ENCODE measurements around the gene FOXJ1.

The FOXJ1 gene

GRCh38 chr17:76161619-76162266, 20.7 kb upstream of the FOXJ1 start:
- DNase-seq (ENCODE audit: insufficient read length, low spot score) (no peak), FAIRE-seq (no peak)
- TF ChIP-seq PAX5 (IDR thresholded peaks at IDR 0.05; ENCODE audit: insufficient read depth, low read length, severe bottlenecking): no peak
- TF ChIP-seq TAF1 (IDR thresholded peaks at IDR 0.05; ENCODE audit: low read depth, low read length): no peak
- TF ChIP-seq POLR2AphosphoS5 (IDR thresholded peaks at IDR 0.05; ENCODE audit: low read depth, low read length): no peak
- TF ChIP-seq POLR2A (IDR thresholded peaks at IDR 0.05; ENCODE audit: low read depth, low read length): no peak
- no peak for TF ChIP-seq POU2F2 (IDR thresholded peaks at IDR 0.05; ENCODE audit: low read depth, low read length)
- TF ChIP-seq SPI1 (IDR thresholded peaks at IDR 0.05; ENCODE audit: low read depth, low read length): no peak

- DNase-seq (ENCODE audit: insufficient read length, low spot score): no peak
- no peak for FAIRE-seq
- no peak for TF ChIP-seq POLR2A (IDR thresholded peaks at IDR 0.05; ENCODE audit: low read depth, low read length)
- no peak for TF ChIP-seq TAF1 (IDR thresholded peaks at IDR 0.05; ENCODE audit: low read depth, low read length)
- no peak for TF ChIP-seq PAX5 (IDR thresholded peaks at IDR 0.05; ENCODE audit: insufficient read depth, low read length, severe bottlenecking)
- no peak for TF ChIP-seq POLR2AphosphoS5 (IDR thresholded peaks at IDR 0.05; ENCODE audit: low read depth, low read length)
- TF ChIP-seq POU2F2 (IDR thresholded peaks at IDR 0.05; ENCODE audit: low read depth, low read length): no peak
- TF ChIP-seq SPI1 (IDR thresholded peaks at IDR 0.05; ENCODE audit: low read depth, low read length): no peak
Observed at GRCh38 chr17:76160896-76161528, 20.0 kb upstream of the FOXJ1 start.

GRCh38 chr17:76159157-76159556, 18.1 kb upstream of the FOXJ1 start:
- FAIRE-seq (no peak), DNase-seq (ENCODE audit: insufficient read length, low spot score) (no peak)
- TF ChIP-seq PAX5 (IDR thresholded peaks at IDR 0.05; ENCODE audit: insufficient read depth, low read length, severe bottlenecking) (no peak), TAF1 (IDR thresholded peaks at IDR 0.05; ENCODE audit: low read depth, low read length) (no peak), POLR2AphosphoS5 (IDR thresholded peaks at IDR 0.05; ENCODE audit: low read depth, low read length) (no peak), SPI1 (IDR thresholded peaks at IDR 0.05; ENCODE audit: low read depth, low read length) (no peak), POU2F2 (IDR thresholded peaks at IDR 0.05; ENCODE audit: low read depth, low read length) (no peak), POLR2A (IDR thresholded peaks at IDR 0.05; ENCODE audit: low read depth, low read length) (no peak)

GRCh38 chr17:76157759-76158158, 16.7 kb upstream of the FOXJ1 start:
- TF ChIP-seq POLR2AphosphoS5 (IDR thresholded peaks at IDR 0.05; ENCODE audit: low read depth, low read length) (no peak), POU2F2 (IDR thresholded peaks at IDR 0.05; ENCODE audit: low read depth, low read length) (no peak), POLR2A (IDR thresholded peaks at IDR 0.05; ENCODE audit: low read depth, low read length) (no peak), PAX5 (IDR thresholded peaks at IDR 0.05; ENCODE audit: insufficient read depth, low read length, severe bottlenecking) (no peak), TAF1 (IDR thresholded peaks at IDR 0.05; ENCODE audit: low read depth, low read length) (no peak), SPI1 (IDR thresholded peaks at IDR 0.05; ENCODE audit: low read depth, low read length) (no peak)
- DNase-seq (ENCODE audit: insufficient read length, low spot score) (no peak), FAIRE-seq (no peak)

- TF ChIP-seq TAF1 (IDR thresholded peaks at IDR 0.05; ENCODE audit: low read depth, low read length): no peak
- TF ChIP-seq SPI1 (IDR thresholded peaks at IDR 0.05; ENCODE audit: low read depth, low read length): no peak
- TF ChIP-seq POU2F2 (IDR thresholded peaks at IDR 0.05; ENCODE audit: low read depth, low read length): no peak
- no peak for TF ChIP-seq POLR2AphosphoS5 (IDR thresholded peaks at IDR 0.05; ENCODE audit: low read depth, low read length)
- no peak for TF ChIP-seq PAX5 (IDR thresholded peaks at IDR 0.05; ENCODE audit: insufficient read depth, low read length, severe bottlenecking)
- DNase-seq (ENCODE audit: insufficient read length, low spot score) (no peak), FAIRE-seq (no peak)
Observed at GRCh38 chr17:76156662-76156991, 15.6 kb upstream of the FOXJ1 start.

- FAIRE-seq (no peak), DNase-seq (ENCODE audit: insufficient read length, low spot score) (no peak)
- TF ChIP-seq POLR2AphosphoS5 (IDR thresholded peaks at IDR 0.05; ENCODE audit: low read depth, low read length) (no peak), POLR2A (IDR thresholded peaks at IDR 0.05; ENCODE audit: low read depth, low read length) (no peak), PAX5 (IDR thresholded peaks at IDR 0.05; ENCODE audit: insufficient read depth, low read length, severe bottlenecking) (no peak), POU2F2 (IDR thresholded peaks at IDR 0.05; ENCODE audit: low read depth, low read length) (no peak), SPI1 (IDR thresholded peaks at IDR 0.05; ENCODE audit: low read depth, low read length) (no peak)
Observed at GRCh38 chr17:76155988-76156661, 15.1 kb upstream of the FOXJ1 start.

GRCh38 chr17:76154936-76155845, 14.1 kb upstream of the FOXJ1 start:
- no peak for TF ChIP-seq POU2F2 (IDR thresholded peaks at IDR 0.05; ENCODE audit: low read depth, low read length)
- TF ChIP-seq PAX5 (IDR thresholded peaks at IDR 0.05; ENCODE audit: insufficient read depth, low read length, severe bottlenecking): no peak
- no peak for TF ChIP-seq TAF1 (IDR thresholded peaks at IDR 0.05; ENCODE audit: low read depth, low read length)
- TF ChIP-seq SPI1 (IDR thresholded peaks at IDR 0.05; ENCODE audit: low read depth, low read length): no peak
- no peak for TF ChIP-seq POLR2A (IDR thresholded peaks at IDR 0.05; ENCODE audit: low read depth, low read length)
- TF ChIP-seq POLR2AphosphoS5 (IDR thresholded peaks at IDR 0.05; ENCODE audit: low read depth, low read length): no peak
- DNase-seq (ENCODE audit: insufficient read length, low spot score) (no peak), FAIRE-seq (no peak)

- FAIRE-seq: no peak
- TF ChIP-seq POLR2A (IDR thresholded peaks at IDR 0.05; ENCODE audit: low read depth, low read length): no peak
- TF ChIP-seq POU2F2 (IDR thresholded peaks at IDR 0.05; ENCODE audit: low read depth, low read length): no peak
- no peak for TF ChIP-seq PAX5 (IDR thresholded peaks at IDR 0.05; ENCODE audit: insufficient read depth, low read length, severe bottlenecking)
- no peak for TF ChIP-seq TAF1 (IDR thresholded peaks at IDR 0.05; ENCODE audit: low read depth, low read length)
- TF ChIP-seq POLR2AphosphoS5 (IDR thresholded peaks at IDR 0.05; ENCODE audit: low read depth, low read length): no peak
- TF ChIP-seq SPI1 (IDR thresholded peaks at IDR 0.05; ENCODE audit: low read depth, low read length): no peak
- no peak for DNase-seq (ENCODE audit: insufficient read length, low spot score)
Observed at GRCh38 chr17:76154292-76154691, 13.2 kb upstream of the FOXJ1 start.
